Heart left ventricle (tissue), 13 donors: ENCODE measurements around the gene LAMC3.

ENCODE experiments used
- CTCF ChIP-seq, 12 donors: fragments of 200-600 bp; sonication (generic) in 4 of 12; IDR thresholded peaks; one replicate each; pipeline versions ENCODE4 v1.5.0 to v1.8.0; 2018 to 2022; ENCODE audit warnings: antibody characterized with exemption in 12 of 12, mild to moderate bottlenecking in 5 of 12
- POLR2A ChIP-seq, 2 donors: fragments of 450-650 bp; IDR thresholded peaks; one replicate each; pipeline ENCODE4 v1.6.1; 2017; ENCODE audit warnings: antibody characterized with exemption in 2 of 2, mild to moderate bottlenecking in 2 of 2, moderate library complexity in 2 of 2
- donor health status: ischemic (EF 13 %, LVEDD 7.1; RV severe dilation, severe dysfunction).
- donor health status: DM: no; HTN: yes; CAD: no.
- donor health status: DM: no; HTN: no; CAD: no.
- donor health status: ischemic (EF 25% LVEDD 6.9; RV normal size, moderate dysfunction).
- donor health status: ischemic (EF 25% LVEDD 5.7; RV mildly dilated, moderate dysfunction).
- donor health status: ischemic (EF 35%, LVEDD 5.7; RV mildly dilated, moderate dysfunction).
- donor health status: nonischemic (EF 11% LVEDD 7.7; RV severe dilation, severe dysfunction).
- donor health status: DM: yes; HTN: yes; CAD: no.
- donor health status: PGD.
- donor health status: ischemic (EF 29% LVEDD 5.4; RV normal size, mild dysfunction).
- donor health status: nonischemic (EF 23%, LVEDD 6.1; RV moderate dilation, normal function).

- TF ChIP-seq CTCF (IDR thresholded peaks at IDR 0.05): no peak
- no peak for TF ChIP-seq POLR2A (IDR thresholded peaks at IDR 0.05)
Observed at GRCh38 chr9:130970052-130970451, 38.9 kb upstream of the LAMC3 start.
